ENCODE results near the gene EBP.

EBP gene

DNA sequence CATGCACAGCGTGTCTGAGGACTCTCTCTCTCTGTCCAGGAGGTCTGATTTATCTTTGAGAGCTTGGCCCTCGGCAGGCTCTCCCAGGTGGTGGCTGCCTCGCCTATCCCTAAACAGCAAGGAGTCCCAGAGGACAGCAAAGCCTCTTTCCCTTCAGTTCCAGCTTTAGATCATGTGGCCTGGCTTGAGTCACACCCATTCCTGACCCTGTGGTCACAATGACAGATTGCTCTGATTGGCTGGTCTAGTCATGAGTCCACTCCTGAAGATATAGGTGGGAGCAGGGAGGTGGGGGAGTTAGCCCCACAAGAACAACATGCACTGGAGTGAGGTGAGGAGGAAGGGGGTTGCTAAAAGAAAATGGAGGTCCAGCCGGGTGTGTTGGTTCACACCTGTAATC, 24.9 kb upstream of the EBP start:
- Histone ChIP-seq H3K9me3 (replicated peaks; ENCODE audit: low read length) (no peaks in the 10 kb centered on the region), H3K36me3 (ENCODE audit: insufficient read depth, low read length) (no peaks in the 10 kb centered on the region), H3K9ac (ENCODE audit: low read depth, low read length) (no peak overlapping the region), H3K4me1 (ENCODE audit: control insufficient read depth, insufficient read depth, low read length) (peaks cover 45% of the 10 kb centered on the region), H3K27me3 (ENCODE audit: control insufficient read depth, insufficient read depth, low read length) (no peaks in the 10 kb centered on the region), H3K4me2 (ENCODE audit: low read length) (no peak overlapping the region), H3K4me3 (ENCODE audit: low read length) (no peak overlapping the region)

DNA sequence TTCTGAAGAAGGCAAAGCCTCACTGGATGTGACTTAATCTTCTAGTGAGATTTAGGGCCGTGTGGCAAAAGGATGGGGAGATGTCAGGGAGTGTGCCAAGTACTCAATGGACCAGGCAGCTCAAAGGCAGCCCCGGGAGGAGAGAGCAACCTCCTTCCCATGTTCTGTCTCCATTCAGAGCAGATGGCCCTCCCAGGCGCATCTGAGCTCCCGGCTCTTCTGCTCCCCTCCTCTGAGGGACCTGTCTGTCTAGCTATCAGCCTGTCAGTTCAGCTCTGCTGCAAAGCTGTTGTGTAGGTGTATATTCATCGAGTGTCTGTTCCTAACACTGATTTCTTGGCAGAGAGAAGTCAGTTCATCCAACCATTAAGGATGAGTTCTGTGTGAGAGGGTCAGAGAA, 23.7 kb upstream of the EBP start:
- H3K4me1 ChIP-seq (ENCODE audit: control insufficient read depth, insufficient read depth, low read length): peaks cover 33% of the 10 kb centered on the region
- no peak overlapping the region for H3K4me3 ChIP-seq (ENCODE audit: low read length)
- H3K4me2 ChIP-seq (ENCODE audit: low read length): peak overlapping the region; percentile 53
- peak overlapping the region; percentile 1 for H3K9ac ChIP-seq (ENCODE audit: low read depth, low read length)
- H3K27me3 ChIP-seq (ENCODE audit: control insufficient read depth, insufficient read depth, low read length): no peaks in the 10 kb centered on the region
- H3K36me3 ChIP-seq (ENCODE audit: insufficient read depth, low read length): no peaks in the 10 kb centered on the region
- no peaks in the 10 kb centered on the region for H3K9me3 ChIP-seq (replicated peaks; ENCODE audit: low read length)

DNA sequence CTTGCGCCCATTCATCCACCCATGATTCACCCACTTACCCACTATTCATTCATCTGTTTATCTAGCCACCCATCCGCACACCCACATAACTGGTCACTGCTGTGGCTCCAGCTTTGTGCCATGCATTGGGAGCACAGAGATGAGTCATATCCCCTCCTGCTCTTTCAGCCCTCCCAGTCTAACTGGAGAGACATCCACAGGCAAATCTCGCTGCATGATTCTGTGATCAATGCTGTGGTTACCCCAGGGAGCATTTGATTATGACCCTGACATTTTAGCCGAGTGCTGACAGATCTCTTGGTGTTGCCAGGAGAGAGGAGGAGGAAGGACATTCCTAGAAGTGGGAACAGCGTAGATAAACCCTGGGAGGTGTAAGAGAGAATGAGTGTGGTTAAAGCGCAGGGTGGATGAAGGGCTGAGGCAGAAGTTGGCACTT, 23.2 kb upstream of the EBP start:
- Histone ChIP-seq H3K9ac (ENCODE audit: low read depth, low read length) (peak overlapping the region; percentile 32), H3K4me1 (ENCODE audit: control insufficient read depth, insufficient read depth, low read length) (peaks cover 28% of the 10 kb centered on the region)

DNA sequence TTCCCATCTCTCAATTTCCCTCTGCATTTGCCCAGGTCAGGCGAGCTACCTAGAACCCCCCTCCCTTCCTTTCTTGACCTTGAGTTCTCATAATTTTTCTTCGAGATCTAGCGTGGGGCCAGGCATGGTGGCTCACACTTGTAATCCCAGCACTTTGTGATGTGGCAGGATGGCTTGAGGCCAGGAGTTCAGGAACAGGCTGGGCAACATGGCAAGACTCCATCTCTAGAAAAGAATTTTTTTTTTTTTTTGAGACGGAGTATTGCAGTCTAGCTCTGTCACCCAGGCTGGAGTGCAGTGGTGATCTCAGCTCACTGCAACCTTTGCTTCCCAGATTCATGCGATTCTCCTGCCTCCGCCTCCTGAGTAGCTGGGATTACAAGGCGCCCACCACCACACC, 17.3 kb upstream of the EBP start:
- no peak overlapping the region for H3K4me3 ChIP-seq (ENCODE audit: low read length)
- peaks cover under 1% of the 10 kb centered on the region for H3K4me1 ChIP-seq (ENCODE audit: control insufficient read depth, insufficient read depth, low read length)
- H3K36me3 ChIP-seq (ENCODE audit: insufficient read depth, low read length): no peaks in the 10 kb centered on the region
- H3K9me3 ChIP-seq (replicated peaks; ENCODE audit: low read length): no peaks in the 10 kb centered on the region
- H3K27me3 ChIP-seq (ENCODE audit: control insufficient read depth, insufficient read depth, low read length): no peaks in the 10 kb centered on the region
- no peak overlapping the region for H3K4me2 ChIP-seq (ENCODE audit: low read length)
- H3K9ac ChIP-seq (ENCODE audit: low read depth, low read length): no peak overlapping the region

More for the DNA sequence above, 23.2 kb upstream of the EBP start:
- Histone ChIP-seq H3K9me3 (replicated peaks; ENCODE audit: low read length) (no peaks in the 10 kb centered on the region), H3K4me3 (ENCODE audit: low read length) (peak overlapping the region; percentile 33), H3K4me2 (ENCODE audit: low read length) (peak overlapping the region; percentile 53), H3K36me3 (ENCODE audit: insufficient read depth, low read length) (no peaks in the 10 kb centered on the region), H3K27me3 (ENCODE audit: control insufficient read depth, insufficient read depth, low read length) (no peaks in the 10 kb centered on the region)

DNA sequence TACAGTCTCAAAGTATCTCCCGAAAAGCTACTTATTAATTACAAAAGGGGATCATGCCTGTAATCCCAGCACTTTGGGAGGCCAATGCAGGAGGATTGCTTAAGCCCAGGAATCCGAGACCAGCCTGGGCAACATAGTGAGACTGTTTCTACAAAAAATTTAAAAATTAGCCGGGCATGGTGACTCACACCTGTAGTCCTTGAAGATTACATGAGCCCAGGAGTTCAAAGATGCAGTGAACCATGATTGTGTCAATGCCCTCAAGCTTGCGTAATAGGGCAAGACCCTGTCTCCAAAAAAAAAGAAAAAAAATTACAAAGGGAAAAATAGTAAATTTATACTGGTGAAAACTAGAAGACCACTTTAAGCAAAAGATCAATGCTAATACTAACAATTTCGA, 16.1 kb upstream of the EBP start:
- Histone ChIP-seq H3K36me3 (ENCODE audit: insufficient read depth, low read length) (no peaks in the 10 kb centered on the region), H3K4me1 (ENCODE audit: control insufficient read depth, insufficient read depth, low read length) (peaks cover 12% of the 10 kb centered on the region), H3K9ac (ENCODE audit: low read depth, low read length) (no peak overlapping the region), H3K4me3 (ENCODE audit: low read length) (no peak overlapping the region), H3K4me2 (ENCODE audit: low read length) (no peak overlapping the region), H3K27me3 (ENCODE audit: control insufficient read depth, insufficient read depth, low read length) (no peaks in the 10 kb centered on the region), H3K9me3 (replicated peaks; ENCODE audit: low read length) (no peaks in the 10 kb centered on the region)

DNA sequence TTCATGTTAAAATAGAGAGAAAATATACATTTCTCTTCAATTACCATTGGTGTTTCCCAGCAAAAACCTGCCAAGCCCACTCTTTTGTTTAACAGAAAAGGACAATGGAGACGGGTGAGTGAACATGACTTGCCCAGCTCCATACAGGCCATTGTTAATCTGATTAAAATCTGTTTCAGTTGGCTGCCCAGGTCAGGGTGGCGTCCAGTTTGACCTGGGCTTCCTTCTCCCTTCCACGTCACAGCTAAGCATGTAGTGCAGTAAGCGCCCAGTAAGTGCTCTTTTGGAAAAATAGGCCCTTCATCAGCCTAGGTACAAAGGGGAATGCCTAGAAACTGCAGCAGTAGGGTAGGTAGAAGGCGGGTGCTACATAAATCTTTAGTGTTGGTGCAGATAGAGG, 14.4 kb upstream of the EBP start:
- Histone ChIP-seq H3K27me3 (ENCODE audit: control insufficient read depth, insufficient read depth, low read length) (no peaks in the 10 kb centered on the region), H3K4me1 (ENCODE audit: control insufficient read depth, insufficient read depth, low read length) (peaks cover 12% of the 10 kb centered on the region), H3K9ac (ENCODE audit: low read depth, low read length) (no peak overlapping the region), H3K4me2 (ENCODE audit: low read length) (no peak overlapping the region), H3K9me3 (replicated peaks; ENCODE audit: low read length) (no peaks in the 10 kb centered on the region), H3K4me3 (ENCODE audit: low read length) (no peak overlapping the region), H3K36me3 (ENCODE audit: insufficient read depth, low read length) (no peaks in the 10 kb centered on the region)

DNA sequence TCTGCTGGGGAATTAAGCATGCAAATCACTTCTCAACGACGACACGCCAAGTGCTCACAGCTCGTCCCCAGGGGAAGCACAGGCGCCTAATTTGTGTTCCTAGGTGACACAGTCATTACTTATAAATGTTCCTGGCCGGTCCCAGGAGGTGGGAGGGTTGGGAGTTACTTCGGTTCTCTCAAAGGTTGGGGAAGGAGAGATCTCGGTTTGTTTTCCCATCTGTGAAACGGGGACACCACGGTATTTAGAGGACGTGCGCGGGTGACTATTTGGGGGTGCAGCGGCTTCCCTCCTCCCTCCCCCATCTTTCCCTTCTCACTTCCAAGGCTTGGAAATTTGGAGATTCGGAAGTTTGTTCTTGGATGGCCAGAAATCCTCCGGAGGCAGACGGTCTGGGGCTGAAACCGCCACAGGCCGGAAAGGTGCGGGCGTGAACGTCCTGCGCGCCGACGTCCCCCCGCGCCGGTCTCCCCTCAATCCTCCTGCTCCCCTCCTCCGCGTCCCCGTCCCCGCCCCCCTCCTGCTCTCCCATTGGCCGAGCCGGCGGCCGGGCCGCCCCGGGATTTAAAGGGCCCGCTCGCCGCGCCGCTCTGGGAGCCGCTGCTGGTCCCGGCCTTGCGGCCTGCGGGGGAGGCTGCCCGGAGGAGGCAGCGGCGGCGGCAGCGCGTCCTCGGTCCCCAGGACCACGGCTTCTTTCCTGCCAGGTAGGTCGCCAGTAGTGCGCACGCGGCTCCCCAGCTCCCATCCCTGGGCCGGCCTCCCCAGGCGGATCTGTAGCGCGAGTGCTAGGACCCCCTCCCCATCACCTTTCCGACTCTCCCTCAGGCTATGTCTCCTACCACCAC, 13.0 kb upstream of the EBP start, which contains the start of gene PORCN:
Gene PORCN, plus strand, starts transcription at position 593 of the 845 bp plus-strand sequence. CDS start 829 bp downstream, outside the sequence.
- H3K9ac ChIP-seq (ENCODE audit: low read depth, low read length): peak within 1 kb of the TSS; percentile 92
- H3K9me3 ChIP-seq (replicated peaks; ENCODE audit: low read length): no peaks in the 10 kb centered on the region
- no peaks in the 10 kb centered on the region for H3K27me3 ChIP-seq (ENCODE audit: control insufficient read depth, insufficient read depth, low read length)
- peak within 1 kb of the TSS; percentile 87 for H3K4me3 ChIP-seq (ENCODE audit: low read length)
- no peaks in the 10 kb centered on the region for H3K36me3 ChIP-seq (ENCODE audit: insufficient read depth, low read length)
- H3K4me1 ChIP-seq (ENCODE audit: control insufficient read depth, insufficient read depth, low read length): peaks cover 12% of the 10 kb centered on the region
- peak within 1 kb of the TSS; percentile 86 for H3K4me2 ChIP-seq (ENCODE audit: low read length)

DNA sequence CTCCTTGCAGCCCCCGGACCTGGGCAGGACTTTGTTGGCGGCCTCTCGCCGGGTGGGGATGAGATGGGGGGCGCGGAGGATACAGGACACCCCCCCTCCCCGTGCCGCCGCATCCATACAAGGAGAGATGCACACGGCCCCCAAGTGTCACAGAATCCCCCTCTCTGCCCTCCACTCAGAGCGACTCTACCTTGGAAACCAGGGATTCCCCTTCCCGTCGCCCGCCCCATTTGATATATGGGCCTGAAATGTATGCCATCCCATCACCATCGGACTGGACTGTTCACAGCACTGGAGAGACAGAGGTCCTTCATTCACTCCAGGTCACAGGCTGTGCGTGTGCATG, 12.4 kb upstream of the EBP start:
- Histone ChIP-seq H3K4me3 (ENCODE audit: low read length) (peak overlapping the region; percentile 87), H3K9ac (ENCODE audit: low read depth, low read length) (peak overlapping the region; percentile 92), H3K4me2 (ENCODE audit: low read length) (peak overlapping the region; percentile 86), H3K9me3 (replicated peaks; ENCODE audit: low read length) (no peaks in the 10 kb centered on the region), H3K36me3 (ENCODE audit: insufficient read depth, low read length) (peaks cover 1% of the 10 kb centered on the region), H3K27me3 (ENCODE audit: control insufficient read depth, insufficient read depth, low read length) (no peaks in the 10 kb centered on the region), H3K4me1 (ENCODE audit: control insufficient read depth, insufficient read depth, low read length) (peaks cover 12% of the 10 kb centered on the region)

DNA sequence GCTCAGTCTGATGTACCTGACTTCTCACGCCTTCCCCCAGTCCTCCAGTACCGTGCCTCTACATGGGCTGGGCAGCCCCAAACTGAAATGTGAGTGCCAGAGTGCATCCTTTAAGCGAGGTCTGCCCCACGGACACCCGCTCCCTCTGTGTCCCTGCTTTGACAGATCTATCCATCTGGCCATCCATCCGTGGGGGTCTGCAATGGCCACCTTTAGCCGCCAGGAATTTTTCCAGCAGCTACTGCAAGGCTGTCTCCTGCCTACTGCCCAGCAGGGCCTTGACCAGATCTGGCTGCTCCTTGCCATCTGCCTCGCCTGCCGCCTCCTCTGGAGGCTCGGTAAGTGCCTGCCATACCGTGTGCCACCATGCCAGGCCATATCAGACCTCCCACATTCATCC, 12.0 kb upstream of the EBP start:
- no peaks in the 10 kb centered on the region for H3K9me3 ChIP-seq (replicated peaks; ENCODE audit: low read length)
- H3K36me3 ChIP-seq (ENCODE audit: insufficient read depth, low read length): peaks cover 5% of the 10 kb centered on the region
- peak overlapping the region; percentile 92 for H3K9ac ChIP-seq (ENCODE audit: low read depth, low read length)
- H3K27me3 ChIP-seq (ENCODE audit: control insufficient read depth, insufficient read depth, low read length): no peaks in the 10 kb centered on the region
- peaks cover 12% of the 10 kb centered on the region for H3K4me1 ChIP-seq (ENCODE audit: control insufficient read depth, insufficient read depth, low read length)
- peak overlapping the region; percentile 87 for H3K4me3 ChIP-seq (ENCODE audit: low read length)
- H3K4me2 ChIP-seq (ENCODE audit: low read length): peak overlapping the region; percentile 86

DNA sequence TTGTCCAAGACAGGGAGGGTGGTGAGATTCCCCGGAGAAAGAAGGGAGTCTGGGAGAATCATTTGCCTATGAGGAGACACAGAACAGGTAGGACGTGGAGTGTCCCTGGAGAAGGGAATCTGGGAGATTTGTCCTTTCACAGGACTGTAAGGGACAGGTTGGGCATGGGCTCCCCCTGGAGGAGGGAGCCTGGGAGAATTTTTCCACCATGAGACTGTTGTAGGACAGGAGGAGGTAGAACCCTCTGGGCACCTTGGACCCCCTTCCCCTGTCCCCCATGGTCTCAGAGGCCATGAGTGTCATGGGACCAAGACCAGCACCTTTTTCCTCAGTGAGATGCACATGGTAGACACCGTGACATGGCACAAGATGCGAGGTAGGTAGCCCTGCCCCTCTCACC, 10.0 kb upstream of the EBP start:
- Histone ChIP-seq H3K9me3 (replicated peaks; ENCODE audit: low read length) (peaks cover 4% of the 10 kb centered on the region), H3K27me3 (ENCODE audit: control insufficient read depth, insufficient read depth, low read length) (no peaks in the 10 kb centered on the region), H3K9ac (ENCODE audit: low read depth, low read length) (no peak overlapping the region), H3K4me1 (ENCODE audit: control insufficient read depth, insufficient read depth, low read length) (peaks cover 12% of the 10 kb centered on the region), H3K4me3 (ENCODE audit: low read length) (no peak overlapping the region), H3K4me2 (ENCODE audit: low read length) (no peak overlapping the region), H3K36me3 (ENCODE audit: insufficient read depth, low read length) (peaks cover 16% of the 10 kb centered on the region)

DNA sequence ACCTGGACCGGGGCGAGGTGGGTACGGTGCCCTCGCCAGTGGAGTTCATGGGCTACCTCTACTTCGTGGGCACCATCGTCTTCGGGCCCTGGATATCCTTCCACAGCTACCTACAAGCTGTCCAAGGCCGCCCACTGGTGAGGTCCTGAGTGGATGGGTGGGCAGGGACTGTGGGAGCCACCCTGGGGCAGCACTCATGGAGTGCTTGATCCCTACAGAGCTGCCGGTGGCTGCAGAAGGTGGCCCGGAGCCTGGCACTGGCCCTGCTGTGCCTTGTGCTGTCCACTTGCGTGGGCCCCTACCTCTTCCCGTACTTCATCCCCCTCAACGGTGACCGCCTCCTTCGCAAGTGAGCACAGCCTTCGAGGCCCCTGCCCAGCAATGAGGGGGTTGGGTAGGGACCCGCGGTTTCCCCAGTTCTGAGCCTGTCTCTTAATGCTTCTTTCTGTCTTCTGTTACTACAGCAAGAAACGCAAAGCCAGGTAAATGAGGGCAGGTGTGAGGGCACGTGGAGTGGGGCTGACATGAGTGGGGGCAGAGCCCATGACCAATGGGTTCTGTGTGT, 9.2 kb upstream of the EBP start:
- H3K27me3 ChIP-seq (ENCODE audit: control insufficient read depth, insufficient read depth, low read length): no peaks in the 10 kb centered on the region
- H3K9me3 ChIP-seq (replicated peaks; ENCODE audit: low read length): peaks cover 4% of the 10 kb centered on the region
- H3K4me3 ChIP-seq (ENCODE audit: low read length): no peak overlapping the region
- peaks cover 23% of the 10 kb centered on the region for H3K36me3 ChIP-seq (ENCODE audit: insufficient read depth, low read length)
- no peak overlapping the region for H3K9ac ChIP-seq (ENCODE audit: low read depth, low read length)
- H3K4me1 ChIP-seq (ENCODE audit: control insufficient read depth, insufficient read depth, low read length): peaks cover 12% of the 10 kb centered on the region
- H3K4me2 ChIP-seq (ENCODE audit: low read length): no peak overlapping the region

DNA sequence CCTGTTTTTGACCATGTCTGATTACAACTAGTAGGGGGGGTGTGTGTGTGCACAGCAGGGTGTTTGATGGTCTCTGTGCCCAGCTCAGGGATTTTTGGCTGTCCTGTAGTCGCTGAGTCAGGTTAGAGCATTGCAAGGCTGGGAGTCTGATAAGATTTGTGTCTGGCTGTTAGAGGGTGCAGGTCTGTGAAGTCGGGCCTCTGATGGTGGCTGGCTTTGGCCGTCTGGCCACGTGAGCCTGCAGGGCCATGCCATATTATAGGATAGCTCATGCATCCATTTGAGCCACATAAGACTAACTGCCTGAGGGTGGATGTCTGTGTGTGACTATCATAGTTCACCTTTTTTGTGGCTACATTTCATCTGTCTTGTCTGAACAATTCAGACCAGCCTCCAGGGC, 7.9 kb upstream of the EBP start:
- Histone ChIP-seq H3K9me3 (replicated peaks; ENCODE audit: low read length) (peaks cover 4% of the 10 kb centered on the region), H3K36me3 (ENCODE audit: insufficient read depth, low read length) (peaks cover 23% of the 10 kb centered on the region), H3K4me3 (ENCODE audit: low read length) (no peak overlapping the region), H3K4me1 (ENCODE audit: control insufficient read depth, insufficient read depth, low read length) (peaks cover 12% of the 10 kb centered on the region), H3K4me2 (ENCODE audit: low read length) (no peak overlapping the region), H3K27me3 (ENCODE audit: control insufficient read depth, insufficient read depth, low read length) (no peaks in the 10 kb centered on the region), H3K9ac (ENCODE audit: low read depth, low read length) (no peak overlapping the region)

All from skeletal muscle satellite cell (primary cell).